Activated gamma-delta T cell (primary cell): ENCODE data around the gene SNAP29.
"Not testable (repeated sequence)": the region's sequence is repeated elsewhere in the genome, so short reads cannot be mapped to it uniquely, and the experiment has no call there.

Source experiments
- DNase-seq: peaks from one replicate; lab custom pipeline; 2025; lab: John Stamatoyannopoulos, UW

The SNAP29 gene

GRCh38 chr22:20866736-20867135, 7.9 kb downstream of the SNAP29 start:
- no peak for DNase-seq

- DNase-seq, result no peak
Measured at GRCh38 chr22:20867179-20868024, 8.6 kb downstream of the SNAP29 start.

GRCh38 chr22:20868025-20868962, 9.5 kb downstream of the SNAP29 start:
- no peak for DNase-seq

- DNase-seq, result no peak
Measured at GRCh38 chr22:20869234-20869633, 10.4 kb downstream of the SNAP29 start.

GRCh38 chr22:20873214-20873613, 14.4 kb downstream of the SNAP29 start:
- no peak for DNase-seq

GRCh38 chr22:20875296-20875695, 16.5 kb downstream of the SNAP29 start:
- no peak for DNase-seq

- no peak for DNase-seq
Measured at GRCh38 chr22:20877715-20878114, 18.9 kb downstream of the SNAP29 start.

GRCh38 chr22:20881231-20881630, 22.4 kb downstream of the SNAP29 start:
- DNase-seq, result no peak

- DNase-seq, result no peak
Measured at GRCh38 chr22:20881869-20882815, 23.3 kb downstream of the SNAP29 start.

- DNase-seq, result no peak
Measured at GRCh38 chr22:20882855-20883254, 24.0 kb downstream of the SNAP29 start.

GRCh38 chr22:20884454-20884853, 25.6 kb downstream of the SNAP29 start:
- DNase-seq, result no peak

- DNase-seq, result no peak
Measured at GRCh38 chr22:20885017-20885556, 26.3 kb downstream of the SNAP29 start.

GRCh38 chr22:20885557-20886323, 26.9 kb downstream of the SNAP29 start:
- no peak for DNase-seq

- no peak for DNase-seq
Measured at GRCh38 chr22:20887375-20887774, 28.6 kb downstream of the SNAP29 start.

GRCh38 chr22:20889025-20889704, 30.4 kb downstream of the SNAP29 start:
- DNase-seq, result no peak

GRCh38 chr22:20889904-20890540, 31.2 kb downstream of the SNAP29 start:
- DNase-seq, result no peak

- DNase-seq, result no peak
Measured at GRCh38 chr22:20890975-20891374, 32.2 kb downstream of the SNAP29 start.

- DNase-seq, result not testable (repeated sequence)
Measured at GRCh38 chr22:20897737-20898136, 38.9 kb downstream of the SNAP29 start.

- DNase-seq, result no peak
Measured at GRCh38 chr22:20899827-20900423, 41.1 kb downstream of the SNAP29 start.
